PFSK-1 (cell line): ENCODE measurements around the gene S100A8.

ENCODE experiments used
- POLR2AphosphoS5 ChIP-seq: IDR thresholded peaks from 2 replicates; pipeline ENCODE4 v1.6.1; 2012; ENCODE audit warnings: low read depth, mild to moderate bottlenecking, control low read depth, low read length, moderate library complexity
- SIN3A ChIP-seq: IDR thresholded peaks from 2 replicates; pipeline ENCODE4 v1.6.1; 2012; ENCODE audit warnings: mild to moderate bottlenecking, low read length, moderate library complexity, borderline replicate concordance; ENCODE audit not compliant: insufficient read depth
- TAF1 ChIP-seq: IDR thresholded peaks from 2 replicates; pipeline ENCODE4 v1.6.1; 2012; ENCODE audit warnings: low read length, control low read depth, borderline replicate concordance; ENCODE audit not compliant: insufficient read depth

DNA sequence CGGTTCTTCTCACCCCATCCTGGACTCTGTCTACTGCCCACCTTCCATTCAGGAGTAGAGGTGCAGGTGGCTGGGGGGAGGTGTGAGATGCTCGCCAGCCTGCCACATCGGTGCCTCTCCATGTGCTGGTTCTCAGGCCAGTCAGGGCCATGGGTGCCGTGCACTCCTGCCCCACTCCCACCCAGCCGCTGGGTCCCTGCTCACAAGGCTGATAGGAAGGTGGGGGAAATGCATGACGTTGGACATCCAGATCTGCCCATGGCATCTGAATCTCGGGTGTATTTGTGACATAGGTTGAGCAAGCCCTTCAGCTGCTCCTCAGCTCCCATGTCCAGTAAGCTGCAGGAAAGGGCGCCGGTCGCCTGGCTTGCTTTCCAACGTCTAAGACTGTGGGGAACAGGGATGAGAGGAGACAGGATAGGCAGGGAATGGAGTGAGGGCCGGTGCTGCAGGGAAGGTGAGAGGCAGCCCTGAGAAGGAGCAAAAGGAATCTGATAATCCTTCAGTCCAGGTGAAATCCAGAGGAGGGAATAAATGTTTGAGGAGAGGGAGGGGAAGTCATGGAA, 37.3 kb upstream of the S100A8 start:
- TF ChIP-seq POLR2AphosphoS5 (no peak), SIN3A (no peak), TAF1 (no peak)
